ENCODE results near the gene RTN4RL1. TPM values are rescaled to one million over a fixed set of nuclear protein-coding genes. Genes with fewer than 3 reads are reported as not detected.

Gene RTN4RL1
- total RNA-seq, 1 donor from 2014 or later: 50.3 TPM

DNA sequence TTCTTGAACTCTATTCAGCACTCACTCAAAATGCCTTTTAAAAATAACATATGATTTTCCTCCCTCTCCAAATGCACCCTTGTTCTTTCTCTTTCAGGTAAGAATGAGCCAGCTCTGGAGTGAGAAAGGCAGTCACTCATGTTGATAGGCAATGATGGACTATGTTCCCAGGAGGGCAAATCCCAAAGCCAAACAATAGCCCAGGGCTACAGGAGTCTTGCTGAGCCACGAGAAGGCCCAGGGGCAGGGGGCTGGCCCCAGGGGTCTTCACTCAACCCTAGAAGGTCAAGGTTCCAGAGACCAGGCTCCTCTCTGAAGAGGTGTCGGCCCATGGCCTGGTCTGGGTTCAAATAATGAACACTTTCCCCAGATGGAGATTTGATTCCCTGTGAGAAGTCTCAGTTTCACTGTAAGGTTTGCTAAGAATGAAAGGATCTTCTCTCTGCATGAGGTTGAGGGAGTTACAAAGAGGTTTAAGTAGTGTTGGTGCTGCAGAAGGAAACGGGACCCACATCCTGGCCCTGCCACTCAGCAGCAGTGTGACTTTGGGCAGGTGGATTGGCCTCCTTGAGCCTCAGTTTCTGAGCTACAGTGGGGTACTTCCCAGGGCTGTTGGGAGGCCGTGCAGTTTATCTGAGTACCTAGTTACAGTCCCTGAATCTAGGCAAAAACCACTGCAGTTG lies 49.0 kb downstream of the RTN4RL1 start:
- peak overlapping the region; percentile 52 for H3K27ac Mint-ChIP-seq (ENCODE audit: unreplicated experiment)
- TF ChIP-seq, protein P1, sequence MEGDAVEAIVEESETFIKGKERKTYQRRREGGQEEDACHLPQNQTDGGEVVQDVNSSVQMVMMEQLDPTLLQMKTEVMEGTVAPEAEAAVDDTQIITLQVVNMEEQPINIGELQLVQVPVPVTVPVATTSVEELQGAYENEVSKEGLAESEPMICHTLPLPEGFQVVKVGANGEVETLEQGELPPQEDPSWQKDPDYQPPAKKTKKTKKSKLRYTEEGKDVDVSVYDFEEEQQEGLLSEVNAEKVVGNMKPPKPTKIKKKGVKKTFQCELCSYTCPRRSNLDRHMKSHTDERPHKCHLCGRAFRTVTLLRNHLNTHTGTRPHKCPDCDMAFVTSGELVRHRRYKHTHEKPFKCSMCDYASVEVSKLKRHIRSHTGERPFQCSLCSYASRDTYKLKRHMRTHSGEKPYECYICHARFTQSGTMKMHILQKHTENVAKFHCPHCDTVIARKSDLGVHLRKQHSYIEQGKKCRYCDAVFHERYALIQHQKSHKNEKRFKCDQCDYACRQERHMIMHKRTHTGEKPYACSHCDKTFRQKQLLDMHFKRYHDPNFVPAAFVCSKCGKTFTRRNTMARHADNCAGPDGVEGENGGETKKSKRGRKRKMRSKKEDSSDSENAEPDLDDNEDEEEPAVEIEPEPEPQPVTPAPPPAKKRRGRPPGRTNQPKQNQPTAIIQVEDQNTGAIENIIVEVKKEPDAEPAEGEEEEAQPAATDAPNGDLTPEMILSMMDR (IDR thresholded peaks at IDR 0.05; ENCODE audit: partially characterized antibody, unreplicated experiment): no peak

DNA sequence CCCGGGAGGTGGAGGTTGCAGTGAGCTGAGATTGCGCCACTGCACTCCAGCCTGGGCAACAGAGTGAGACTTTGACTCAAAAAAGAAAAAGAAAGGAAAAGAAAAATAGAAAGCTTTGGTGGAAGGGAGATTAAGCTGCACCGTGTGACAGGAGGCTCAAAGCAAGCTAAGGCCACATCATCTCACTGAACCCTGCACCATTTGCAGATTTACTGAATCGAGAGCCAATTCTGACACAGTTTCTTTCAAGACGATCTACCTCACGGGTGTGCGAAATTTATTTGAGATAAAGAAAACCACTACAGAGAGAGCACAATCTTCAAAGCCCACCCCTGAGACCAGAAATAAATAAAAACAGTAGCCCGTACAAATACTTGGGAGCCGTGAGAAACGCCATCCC lies 49.6 kb downstream of the RTN4RL1 start:
- Mint-ChIP-seq H3K36me3 (ENCODE audit: unreplicated experiment) (no peaks in the 10 kb centered on the region), H3K4me1 (ENCODE audit: low read depth, unreplicated experiment) (peaks cover 47% of the 10 kb centered on the region), H3K9me3 (ENCODE audit: unreplicated experiment) (peaks cover 19% of the 10 kb centered on the region), H3K27me3 (ENCODE audit: unreplicated experiment) (peaks cover 6% of the 10 kb centered on the region), H3K4me3 (ENCODE audit: unreplicated experiment) (peak overlapping the region; percentile 42), H3K27ac (ENCODE audit: unreplicated experiment) (peak overlapping the region; percentile 52)
- TF ChIP-seq, protein P1 (IDR thresholded peaks at IDR 0.05; ENCODE audit: partially characterized antibody, unreplicated experiment): no peak
- no peak for DNase-seq

More for the DNA sequence above, 49.0 kb downstream of the RTN4RL1 start:
- H3K36me3 Mint-ChIP-seq (ENCODE audit: unreplicated experiment): no peaks in the 10 kb centered on the region
- peaks cover 42% of the 10 kb centered on the region for H3K4me1 Mint-ChIP-seq (ENCODE audit: low read depth, unreplicated experiment)
- peak; percentile 57 for DNase-seq
- peaks cover 6% of the 10 kb centered on the region for H3K27me3 Mint-ChIP-seq (ENCODE audit: unreplicated experiment)
- peaks cover 14% of the 10 kb centered on the region for H3K9me3 Mint-ChIP-seq (ENCODE audit: unreplicated experiment)
- peak overlapping the region; percentile 42 for H3K4me3 Mint-ChIP-seq (ENCODE audit: unreplicated experiment)

GRCh38 chr17:1972487-1973160 lies 52.5 kb downstream of the RTN4RL1 start:
- DNase-seq: peak; percentile 49
- peak overlapping the region; percentile 69 for H3K27ac Mint-ChIP-seq (ENCODE audit: unreplicated experiment)
- H3K36me3 Mint-ChIP-seq (ENCODE audit: unreplicated experiment): peaks cover 6% of the 10 kb centered on the region
- H3K4me1 Mint-ChIP-seq (ENCODE audit: low read depth, unreplicated experiment): peaks cover 56% of the 10 kb centered on the region
- TF ChIP-seq, protein P1 (IDR thresholded peaks at IDR 0.05; ENCODE audit: partially characterized antibody, unreplicated experiment): no peak
- peaks cover 13% of the 10 kb centered on the region for H3K27me3 Mint-ChIP-seq (ENCODE audit: unreplicated experiment)
- peaks cover 29% of the 10 kb centered on the region for H3K9me3 Mint-ChIP-seq (ENCODE audit: unreplicated experiment)
- peak overlapping the region; percentile 51 for H3K4me3 Mint-ChIP-seq (ENCODE audit: unreplicated experiment)

DNA sequence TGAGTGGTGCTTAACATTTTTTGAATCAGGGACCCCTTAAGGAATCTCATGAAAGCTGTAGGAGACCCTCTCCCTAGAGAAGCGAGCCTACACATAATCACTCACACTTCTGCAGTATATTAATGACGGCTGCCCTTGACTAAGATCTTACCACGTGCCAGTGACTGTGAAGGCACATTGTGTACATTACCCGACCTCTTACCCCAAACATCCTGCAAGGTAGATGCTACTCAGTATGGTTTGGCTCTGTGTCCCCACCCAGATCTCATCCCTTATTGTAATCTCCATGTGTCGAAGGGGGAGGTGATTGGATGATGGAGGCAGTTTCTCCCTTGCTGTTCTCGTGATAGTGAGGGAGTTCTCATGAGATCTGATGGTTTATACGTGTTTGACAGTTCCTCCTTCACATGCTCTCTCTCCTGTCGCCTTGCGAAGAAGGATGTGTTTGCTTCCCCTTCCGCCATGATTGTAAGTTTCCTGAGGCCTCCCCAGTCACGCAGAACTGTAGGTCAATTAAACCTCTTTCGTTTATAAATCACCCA lies 54.2 kb downstream of the RTN4RL1 start:
- Mint-ChIP-seq H3K27ac (ENCODE audit: unreplicated experiment) (peak overlapping the region; percentile 34), H3K4me1 (ENCODE audit: low read depth, unreplicated experiment) (peaks cover 60% of the 10 kb centered on the region), H3K36me3 (ENCODE audit: unreplicated experiment) (peaks cover 6% of the 10 kb centered on the region), H3K4me3 (ENCODE audit: unreplicated experiment) (peak overlapping the region; percentile 74), H3K9me3 (ENCODE audit: unreplicated experiment) (peaks cover 33% of the 10 kb centered on the region), H3K27me3 (ENCODE audit: unreplicated experiment) (peaks cover 19% of the 10 kb centered on the region)
- no peak for DNase-seq
- TF ChIP-seq, protein P1 (IDR thresholded peaks at IDR 0.05; ENCODE audit: partially characterized antibody, unreplicated experiment): no peak

DNA sequence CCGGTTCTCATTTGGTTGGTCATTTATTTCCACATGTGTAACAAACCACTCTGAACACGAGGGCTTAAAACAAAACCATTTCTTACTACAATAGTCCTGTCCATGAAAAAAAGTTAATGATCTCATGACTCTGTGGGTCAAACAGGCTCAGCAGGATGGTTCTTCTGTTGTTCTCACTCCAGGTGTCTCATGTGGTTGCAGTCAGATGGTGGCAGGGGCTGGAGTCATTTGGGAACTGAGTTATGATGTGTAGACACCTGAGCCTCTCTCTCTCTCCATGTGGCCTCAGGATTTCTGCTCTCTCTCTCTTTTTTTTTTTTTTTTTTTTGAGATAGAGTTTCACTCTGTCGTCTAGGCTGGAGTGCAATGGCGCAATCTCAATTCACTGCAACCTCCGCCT lies 55.4 kb downstream of the RTN4RL1 start:
- Mint-ChIP-seq H3K9me3 (ENCODE audit: unreplicated experiment) (peaks cover 34% of the 10 kb centered on the region), H3K4me3 (ENCODE audit: unreplicated experiment) (peak overlapping the region; percentile 63), H3K27ac (ENCODE audit: unreplicated experiment) (peak overlapping the region; percentile 48), H3K27me3 (ENCODE audit: unreplicated experiment) (peaks cover 21% of the 10 kb centered on the region), H3K4me1 (ENCODE audit: low read depth, unreplicated experiment) (peaks cover 56% of the 10 kb centered on the region), H3K36me3 (ENCODE audit: unreplicated experiment) (peaks cover 6% of the 10 kb centered on the region)
- DNase-seq: no peak
- TF ChIP-seq, protein P1 (IDR thresholded peaks at IDR 0.05; ENCODE audit: partially characterized antibody, unreplicated experiment): no peak

All from glutamatergic neuron (in vitro differentiated cells).